HG03575 (cell line): Measurements from ENCODE around the gene RPIA.

ENCODE experiments used
- ATAC-seq: cut with Tn5 transposase; IDR thresholded peaks from one replicate; pipeline ENCODE4 v1.9.1; 2021; ENCODE audit not compliant: unreplicated experiment, insufficient number of reproducible peaks, low FRiP score; ENCODE audit errors: extremely low read depth

RPIA gene

DNA sequence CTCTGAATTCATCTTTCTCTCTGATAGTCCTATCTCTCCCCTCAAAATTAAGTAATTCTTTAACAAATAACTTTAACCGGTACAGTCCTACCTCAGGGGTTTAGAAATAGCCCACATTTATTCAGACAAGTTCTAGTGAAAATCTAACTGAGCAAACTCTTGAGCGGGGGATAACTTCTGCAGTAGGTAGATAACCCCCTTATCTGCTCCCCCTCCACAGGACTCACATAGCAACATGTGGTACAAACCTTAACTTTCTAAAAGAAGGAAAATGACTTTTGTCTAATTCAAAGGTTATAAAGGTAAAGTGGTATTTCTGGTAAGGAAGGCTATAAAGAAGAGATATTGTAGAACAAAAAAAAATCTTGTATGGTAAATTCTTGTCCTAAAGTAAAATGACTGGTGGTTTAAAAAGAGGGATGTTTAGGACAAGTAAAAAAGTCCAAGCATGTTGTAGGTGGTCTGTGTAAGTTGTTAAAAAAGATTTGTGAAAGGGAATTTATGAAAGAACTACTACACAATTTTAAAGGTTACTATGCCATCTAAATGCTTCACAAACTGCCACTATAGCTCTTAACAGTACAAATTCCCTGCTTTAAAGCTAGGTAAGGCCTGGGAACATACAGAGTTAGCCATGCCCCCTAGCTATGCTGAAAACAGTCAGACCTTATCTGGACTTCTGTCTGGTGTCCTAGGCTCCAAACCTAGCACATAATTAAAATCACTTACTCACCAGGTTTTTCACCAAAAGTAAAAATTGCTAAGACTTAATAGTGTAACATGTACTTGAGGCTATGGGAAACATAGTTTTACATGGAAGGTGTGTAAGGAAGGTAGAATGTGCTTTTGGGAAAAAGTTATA is 8.1 kb upstream of the RPIA start:
- ATAC-seq = no peak

DNA sequence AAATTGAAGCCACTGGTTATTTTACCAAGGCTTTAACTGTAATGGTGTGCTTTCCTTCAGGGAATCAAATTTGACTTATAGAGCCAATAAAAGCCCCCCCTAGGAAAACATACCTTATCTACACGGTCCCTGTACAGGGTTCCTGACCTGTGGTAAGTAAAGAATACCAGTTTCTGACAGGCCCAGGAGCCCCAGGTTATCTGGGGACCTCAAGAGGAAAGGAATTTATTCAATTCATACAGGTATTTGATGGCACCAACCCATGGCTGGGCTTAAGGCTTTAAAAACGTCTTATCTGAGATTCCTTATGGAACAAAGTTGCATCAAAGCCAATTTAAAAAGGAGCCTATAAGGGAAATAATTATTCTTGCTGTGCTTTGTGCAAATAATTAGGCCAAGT is 7.0 kb upstream of the RPIA start:
- ATAC-seq = no peak

DNA sequence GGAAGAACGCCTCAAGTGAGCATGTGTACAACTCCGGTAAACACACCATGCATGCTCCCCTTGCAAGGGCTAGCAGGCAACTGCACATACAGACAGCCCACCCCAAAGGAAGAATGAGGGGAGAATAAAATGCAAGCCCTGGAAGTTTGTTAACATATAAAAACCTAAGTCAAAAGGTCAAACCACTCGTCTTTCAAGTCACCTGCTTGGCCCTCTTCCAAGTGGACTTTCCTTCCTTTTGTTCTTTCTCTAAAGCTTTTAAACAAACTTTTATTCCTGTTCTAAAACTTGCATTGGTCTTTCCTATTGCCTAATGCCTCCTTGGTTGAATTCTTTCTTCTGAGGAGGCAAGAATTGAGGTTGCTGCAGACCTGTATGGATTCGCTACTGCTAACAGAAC is 5.2 kb upstream of the RPIA start:
- ATAC-seq = no peak

DNA sequence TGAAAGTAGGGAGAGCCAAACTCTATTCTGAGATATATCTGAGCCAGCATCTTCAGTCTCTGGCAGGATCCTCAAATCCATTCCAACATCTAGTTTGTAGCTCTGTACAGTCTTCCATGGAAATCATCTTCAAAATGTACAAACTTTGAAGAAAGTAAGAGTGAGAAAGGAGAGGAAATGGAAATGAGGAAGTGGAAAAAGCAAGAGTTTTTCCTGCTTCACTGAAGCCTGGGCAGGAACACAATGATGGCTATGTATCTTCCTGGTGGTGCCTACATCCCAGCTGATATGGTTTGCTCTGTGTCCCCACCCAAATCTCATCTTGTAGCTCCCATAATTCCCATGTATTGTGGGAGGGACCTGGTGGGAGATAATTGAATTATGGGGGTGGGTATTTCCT is 4.1 kb upstream of the RPIA start:
- no peak for ATAC-seq

DNA sequence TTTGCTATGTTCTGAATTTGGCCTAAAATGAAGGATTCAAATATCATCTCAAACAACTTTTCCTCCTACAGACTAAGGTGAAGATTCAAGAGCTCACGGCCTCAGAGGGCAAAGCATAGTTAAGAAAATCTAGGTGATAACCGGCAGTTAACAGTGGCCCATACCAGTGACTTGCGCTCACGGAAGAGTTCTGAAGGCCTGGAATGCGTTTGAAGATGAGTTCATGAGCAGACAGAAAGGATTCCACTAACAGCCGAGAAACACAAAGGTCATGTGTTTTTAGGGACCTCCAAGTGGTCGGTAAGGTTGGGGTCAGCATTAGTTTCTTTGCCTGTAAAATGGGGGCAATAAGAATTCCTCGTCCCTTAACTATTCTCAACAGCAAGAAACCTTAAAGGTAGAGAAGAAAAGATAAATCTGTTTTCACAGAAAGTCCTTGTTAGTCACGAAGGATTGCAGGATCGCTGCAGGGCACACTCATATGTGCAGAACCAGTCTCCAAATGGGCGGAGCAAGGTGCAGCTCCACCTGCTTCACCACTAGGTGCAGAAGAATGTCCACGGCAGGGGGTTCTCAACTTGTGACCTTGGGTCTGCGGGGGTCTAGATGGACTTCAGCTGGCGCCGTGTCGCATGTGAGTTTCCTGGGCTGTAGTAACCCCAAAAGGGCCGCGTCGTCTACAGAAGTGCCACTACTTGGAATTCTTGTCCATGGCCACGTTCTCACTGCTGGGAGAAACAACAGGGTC is 708 bp upstream of the RPIA start:
- ATAC-seq = no peak

DNA sequence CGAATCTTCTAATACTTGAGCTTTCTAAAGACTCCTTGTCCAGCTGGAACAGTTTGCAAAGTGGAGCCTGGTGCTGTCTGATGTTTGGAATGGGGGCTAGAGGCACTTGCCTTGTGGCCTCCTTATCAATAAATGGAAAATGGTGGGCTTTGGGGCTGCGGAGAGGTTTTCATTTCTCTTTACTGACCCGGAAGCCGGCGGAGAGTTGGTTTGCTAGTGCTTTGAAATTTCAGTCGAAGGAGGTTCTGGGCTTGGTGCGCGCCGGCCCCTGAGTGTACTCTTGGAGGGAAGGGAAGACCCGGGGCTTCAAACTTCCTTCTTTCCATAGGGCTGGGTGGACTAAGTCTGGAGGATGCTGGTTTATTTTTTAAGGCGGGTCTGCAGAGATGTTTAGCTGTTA is 714 bp downstream of the RPIA start:
- ATAC-seq = no peak

DNA sequence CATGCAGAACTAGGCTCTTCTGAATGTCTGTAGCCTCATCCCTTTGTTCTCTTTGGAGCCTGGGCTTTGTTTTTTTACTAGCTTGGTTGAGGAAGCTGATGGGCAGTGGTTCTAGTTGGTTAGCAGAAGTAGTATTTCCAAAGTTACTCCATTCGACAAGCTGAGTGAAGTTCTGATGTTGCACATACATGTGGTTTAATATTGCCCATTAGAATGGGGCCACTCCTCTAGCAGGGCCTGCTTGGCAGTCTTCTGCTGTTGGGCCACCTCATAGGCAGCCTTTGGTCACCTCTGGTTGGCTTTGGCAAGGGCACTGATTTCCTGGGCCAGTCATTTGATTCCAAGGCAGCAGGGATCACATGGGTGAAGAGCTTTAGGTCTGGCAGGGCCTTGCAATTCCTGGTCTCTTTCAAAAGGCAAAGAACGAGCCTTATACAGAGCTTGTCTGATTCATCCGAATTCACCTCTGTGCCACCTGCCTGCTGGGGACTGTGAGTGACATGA is 2.5 kb downstream of the RPIA start:
- ATAC-seq = no peak

DNA sequence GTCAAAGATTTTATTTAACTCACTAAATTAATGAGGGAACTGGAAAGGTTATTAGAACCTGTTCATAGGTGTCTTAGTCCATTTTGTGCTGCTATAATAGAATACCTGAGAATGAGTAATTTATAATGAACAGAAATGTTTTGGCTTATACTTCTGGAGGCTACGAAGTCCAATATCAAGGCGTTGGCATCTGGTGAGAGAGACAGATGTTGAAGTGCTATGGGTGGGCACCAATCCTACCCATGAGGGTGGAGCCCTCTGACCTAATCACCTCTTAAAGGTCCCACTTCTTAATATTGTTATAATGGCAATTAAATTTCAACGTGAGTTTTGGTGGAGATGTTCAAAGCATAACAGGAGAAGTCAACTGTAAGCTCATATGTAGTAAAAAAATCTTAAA is 5.1 kb downstream of the RPIA start:
- ATAC-seq = no peak

DNA sequence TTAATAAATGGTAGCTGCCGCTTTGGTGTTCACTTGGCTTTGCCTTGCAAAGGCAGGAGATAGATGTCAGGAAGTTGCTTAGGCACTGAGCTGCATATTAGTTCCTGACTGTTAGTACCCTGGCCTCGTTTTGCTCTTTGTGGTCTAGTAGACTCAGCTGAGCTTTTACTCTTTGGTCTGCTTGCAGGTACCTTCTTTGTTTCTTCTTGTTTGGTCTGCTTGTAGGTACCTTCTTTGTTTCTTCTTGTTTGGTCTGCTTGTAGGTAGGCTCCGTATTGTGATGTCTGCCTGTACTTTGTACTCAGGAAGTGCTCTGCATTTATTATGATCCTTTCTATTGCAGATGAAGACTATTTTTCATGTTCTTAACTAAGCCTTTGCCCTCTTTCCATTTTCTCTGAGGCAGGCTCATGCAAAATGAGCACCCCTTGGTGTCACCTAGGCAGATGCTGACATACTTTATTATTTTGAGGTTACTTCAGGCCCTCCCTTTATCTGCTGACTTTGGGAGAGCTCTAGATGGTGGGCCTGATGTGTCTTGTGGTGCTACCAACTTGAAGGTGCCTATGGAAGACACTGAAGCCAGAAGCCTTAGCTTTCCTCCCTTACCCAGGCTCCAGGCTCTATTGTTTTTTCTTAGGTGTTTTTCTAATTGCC is 6.0 kb downstream of the RPIA start:
- no peak for ATAC-seq

DNA sequence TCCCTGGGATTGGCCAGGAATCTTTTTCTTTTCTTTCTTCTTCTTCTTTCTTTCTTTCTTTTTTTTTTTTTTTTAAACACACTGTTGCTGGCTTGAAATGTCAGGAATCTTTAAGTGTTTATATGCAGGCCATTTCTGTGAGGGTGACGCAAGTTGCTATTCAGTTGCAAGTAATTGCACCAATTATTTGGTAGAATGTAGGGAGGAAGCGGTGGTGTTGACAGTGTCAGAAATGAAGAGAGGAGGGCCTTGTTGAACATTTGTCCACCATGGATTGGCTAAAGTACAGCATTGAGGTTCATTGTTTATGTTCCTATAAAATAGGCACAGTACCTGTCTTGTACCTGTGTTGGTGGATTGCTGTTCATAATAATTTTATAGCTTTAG is 6.5 kb downstream of the RPIA start:
- ATAC-seq = no peak

DNA sequence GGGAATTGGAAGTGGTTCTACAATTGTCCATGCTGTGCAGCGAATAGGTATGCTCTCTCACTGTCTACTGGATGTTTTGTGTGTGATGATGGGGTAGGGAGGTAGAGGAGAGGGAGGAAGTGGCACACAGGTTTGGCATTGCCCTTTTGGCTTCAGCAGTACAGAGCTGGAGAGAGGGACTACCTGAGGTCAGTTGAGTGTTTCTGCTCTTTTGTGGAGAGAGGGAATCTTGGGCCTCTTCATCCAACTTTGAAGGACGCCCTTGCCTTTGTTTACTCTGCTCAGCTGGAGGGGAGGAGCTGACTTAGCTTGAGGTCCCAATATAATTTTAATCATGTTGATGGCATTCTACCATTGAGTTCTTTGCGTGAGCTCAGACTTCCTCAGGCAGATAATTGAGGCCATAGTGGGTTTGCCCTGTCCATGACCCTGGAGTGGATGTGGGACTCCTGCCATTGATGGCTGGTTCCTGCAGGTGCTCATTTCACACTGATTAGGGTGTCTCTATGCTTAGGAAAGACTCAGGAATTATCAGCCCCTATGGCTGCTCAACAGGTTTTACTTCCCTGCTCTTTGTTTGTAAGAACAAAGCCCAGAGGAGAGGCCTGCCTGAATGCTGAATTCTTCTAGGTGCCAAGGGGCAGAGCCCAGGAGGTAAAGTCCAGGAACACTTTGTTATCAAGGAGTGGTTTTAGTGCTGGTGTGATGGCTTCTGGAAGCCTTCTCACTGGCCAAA is 7.2 kb downstream of the RPIA start:
- no peak for ATAC-seq

DNA sequence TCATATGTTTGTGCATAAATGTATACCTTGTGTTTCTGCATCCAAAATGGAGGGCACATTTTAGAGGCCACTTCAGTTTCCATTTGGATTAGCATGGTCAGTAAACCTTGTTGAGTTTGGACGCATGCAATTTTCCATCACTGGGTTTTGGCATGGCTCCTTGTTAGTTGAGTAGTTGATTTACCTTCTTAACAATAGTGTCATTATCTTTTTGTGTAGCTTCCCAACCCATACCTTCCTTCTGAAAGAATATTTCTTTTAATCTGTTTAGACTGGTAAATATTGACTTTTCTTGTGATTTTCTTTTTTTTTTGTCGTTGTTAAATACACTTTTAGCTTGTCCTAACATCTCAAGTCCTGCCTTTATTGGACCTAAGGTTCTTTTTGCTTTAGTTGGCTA is 15.5 kb downstream of the RPIA start:
- ATAC-seq = no peak

DNA sequence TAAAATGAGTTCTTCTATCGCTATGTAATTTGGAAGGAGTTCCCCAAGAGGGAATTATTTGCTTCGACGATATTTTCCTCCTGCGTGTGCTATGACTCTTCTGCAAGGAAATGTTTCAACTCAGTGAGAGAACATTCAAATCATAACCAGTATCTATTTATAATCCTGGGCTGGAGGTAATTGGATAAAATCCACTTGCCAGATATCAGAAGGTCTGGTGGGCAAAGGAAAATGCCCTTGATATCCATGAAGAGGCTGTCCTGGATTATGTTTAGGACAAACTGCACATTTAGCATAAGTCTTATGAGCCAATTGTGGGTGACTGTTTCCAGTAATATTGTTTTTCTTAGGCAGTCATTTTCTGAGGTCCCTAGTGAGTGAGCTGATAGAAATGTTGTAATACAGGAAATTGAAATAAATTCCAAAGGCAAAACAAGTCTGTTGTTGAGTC is 17.7 kb downstream of the RPIA start:
- ATAC-seq = no peak

DNA sequence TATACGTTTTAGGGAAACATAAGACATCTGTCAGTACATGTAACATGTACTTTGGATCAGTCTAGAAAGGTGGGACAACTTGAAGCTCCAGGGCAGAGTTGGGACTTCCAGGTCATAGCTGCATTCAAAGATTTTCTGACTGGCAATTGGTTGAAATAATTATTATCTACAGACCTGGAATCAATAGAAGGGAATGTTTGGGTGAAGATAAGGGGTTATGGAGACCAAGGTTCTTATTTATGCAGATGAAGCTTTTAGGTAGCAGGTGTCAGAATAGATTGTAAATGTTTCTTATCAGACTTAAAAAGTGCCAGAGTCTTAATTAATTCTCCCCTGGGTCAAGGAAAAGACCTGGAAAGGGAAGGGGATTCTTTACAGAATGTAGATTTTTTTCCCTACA is 19.8 kb downstream of the RPIA start:
- ATAC-seq = no peak

DNA sequence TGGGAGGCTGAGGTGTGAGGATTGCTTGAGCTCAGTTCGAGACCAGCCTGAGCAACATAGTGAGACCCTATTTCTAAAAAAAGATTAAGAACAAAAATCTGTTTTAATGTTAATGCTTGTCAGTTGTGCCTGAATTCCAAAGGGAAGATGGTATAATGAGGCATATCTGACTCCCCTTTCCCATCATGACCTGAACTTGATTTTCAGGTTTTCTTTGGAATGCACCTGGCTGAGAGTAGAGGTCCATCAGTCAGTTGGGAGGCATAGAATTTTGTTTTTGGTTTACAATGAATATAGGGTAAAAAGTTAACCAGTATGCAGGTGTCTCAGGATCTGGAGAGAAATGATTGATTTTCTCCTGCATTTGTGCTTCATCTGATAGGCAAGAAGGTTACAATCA is 20.4 kb downstream of the RPIA start:
- ATAC-seq = no peak

DNA sequence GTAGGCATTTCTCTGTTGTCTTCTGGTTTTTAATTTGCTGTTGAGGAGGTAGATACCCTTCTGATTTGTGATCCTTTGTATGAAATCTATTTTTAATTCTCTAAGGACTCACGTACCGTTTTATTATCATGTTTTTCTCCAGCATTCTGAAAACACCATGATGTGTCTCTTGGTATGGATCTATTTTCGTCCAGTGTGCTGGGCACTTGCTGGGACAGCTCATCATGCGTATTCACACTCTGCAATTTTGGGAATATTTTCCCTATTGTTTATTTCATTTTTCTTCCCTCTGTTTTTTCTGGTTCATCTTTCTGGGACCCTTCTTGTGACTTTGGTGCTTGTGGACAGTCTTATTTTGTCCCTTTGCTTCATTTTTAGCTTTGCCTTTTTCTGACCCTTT is 21.9 kb downstream of the RPIA start:
- no peak for ATAC-seq

DNA sequence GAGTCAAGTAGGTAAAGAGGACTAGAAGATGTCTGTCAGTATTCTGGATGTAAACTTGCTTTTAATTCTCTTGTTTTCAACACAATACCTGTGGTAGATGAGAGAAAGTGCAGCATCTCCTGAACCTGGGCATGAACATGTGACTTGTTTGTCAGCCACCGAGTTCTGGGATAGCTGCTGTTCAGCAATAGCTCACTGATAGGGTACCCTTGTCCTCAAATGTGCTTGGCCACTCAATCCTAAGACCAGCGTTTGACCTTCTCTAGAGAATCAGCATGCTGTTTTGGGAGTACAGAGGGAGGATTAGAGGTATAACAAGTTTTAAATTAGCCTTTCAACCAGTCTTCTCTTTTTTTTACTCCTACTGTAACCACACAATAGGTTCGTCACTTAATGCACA is 23.2 kb downstream of the RPIA start:
- no peak for ATAC-seq

DNA sequence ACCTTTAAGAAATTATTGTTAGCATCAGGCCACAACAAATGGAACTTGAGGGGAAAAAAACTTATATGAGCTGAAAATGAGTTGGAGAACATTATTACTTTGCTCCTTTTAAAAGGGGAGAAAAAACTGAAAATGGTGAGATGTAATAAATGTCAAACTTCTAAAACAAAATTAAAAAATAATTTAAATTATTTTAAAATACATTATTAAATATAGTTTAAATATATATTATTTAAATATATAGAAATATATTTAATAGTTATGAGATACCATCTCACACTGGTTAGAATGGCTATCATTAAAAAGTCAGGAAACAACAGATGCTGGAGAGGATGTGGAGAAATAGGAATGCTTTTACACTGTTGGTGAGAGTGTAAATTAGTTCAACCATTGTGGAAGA is 28.9 kb downstream of the RPIA start:
- ATAC-seq = no peak

DNA sequence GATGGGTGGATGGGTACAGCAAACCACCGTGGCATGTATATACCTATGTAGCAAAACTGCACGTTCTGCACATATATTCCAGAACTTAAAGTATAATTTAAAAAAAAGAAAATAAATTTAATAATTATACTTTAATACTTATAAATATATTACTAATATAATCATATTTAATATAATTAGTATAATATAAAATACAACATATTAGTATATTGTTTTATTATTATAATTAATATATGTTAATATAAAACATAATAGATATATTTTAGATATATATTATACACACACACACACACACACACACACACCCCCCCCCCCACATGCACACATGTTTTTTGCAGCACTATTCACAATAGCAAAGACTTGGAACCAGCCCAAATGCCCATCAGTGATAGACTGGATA is 29.8 kb downstream of the RPIA start:
- ATAC-seq = no peak
